SJCRH30 (cell line): ENCODE measurements around the gene PLA2G15. TPM values are rescaled to one million over a fixed set of nuclear protein-coding genes. Genes with fewer than 3 reads are reported as not detected.
A peak's percentile ranks its signal among the peaks of the same experiment; 100 is the strongest.

ENCODE experiments used
- DNase-seq, 2 experiments: peaks; one replicate each; pipeline ENCODE4 v3.0.0-alpha.2; 2015 to 2020
- H3K27ac ChIP-seq: fragments of 250-450 bp; sonication (Bioruptor Pico); 2 replicates; pipeline ENCODE4 v1.5.1; 2020; ENCODE audit warnings: mild to moderate bottlenecking, moderate library complexity
- H3K27me3 ChIP-seq: fragments of 250-450 bp; sonication (Bioruptor Pico); 2 replicates; pipeline ENCODE4 v1.5.1; 2020; ENCODE audit warnings: mild to moderate bottlenecking, moderate library complexity
- H3K36me3 ChIP-seq: fragments of 250-450 bp; sonication (Bioruptor Pico); 2 replicates; pipeline ENCODE4 v1.5.1; 2020; ENCODE audit warnings: mild to moderate bottlenecking, moderate library complexity
- H3K4me1 ChIP-seq: fragments of 250-450 bp; sonication (Bioruptor Pico); 2 replicates; pipeline ENCODE4 v1.5.1; 2020; ENCODE audit warnings: mild to moderate bottlenecking, moderate library complexity
- H3K4me3 ChIP-seq: fragments of 250-450 bp; sonication (Bioruptor Pico); 2 replicates; pipeline ENCODE4 v1.5.1; 2020; ENCODE audit warnings: mild to moderate bottlenecking, moderate library complexity
- H3K9me3 ChIP-seq: fragments of 250-450 bp; sonication (Bioruptor Pico); replicated peaks from 2 replicates; pipeline ENCODE4 v1.5.1; 2020; ENCODE audit warnings: mild to moderate bottlenecking, moderate library complexity
- total RNA-seq: library from RNA; depleted of rRNA; stranded (reverse); fragments of >200 nt; shearing (Covaris generic); gene quantifications from 2 replicates; pipeline ENCODE4 v1.2.3, GENCODE V29; 2014

PLA2G15 gene
- total RNA-seq, 1 experiment from 2014 or later = 9.0 TPM

DNA sequence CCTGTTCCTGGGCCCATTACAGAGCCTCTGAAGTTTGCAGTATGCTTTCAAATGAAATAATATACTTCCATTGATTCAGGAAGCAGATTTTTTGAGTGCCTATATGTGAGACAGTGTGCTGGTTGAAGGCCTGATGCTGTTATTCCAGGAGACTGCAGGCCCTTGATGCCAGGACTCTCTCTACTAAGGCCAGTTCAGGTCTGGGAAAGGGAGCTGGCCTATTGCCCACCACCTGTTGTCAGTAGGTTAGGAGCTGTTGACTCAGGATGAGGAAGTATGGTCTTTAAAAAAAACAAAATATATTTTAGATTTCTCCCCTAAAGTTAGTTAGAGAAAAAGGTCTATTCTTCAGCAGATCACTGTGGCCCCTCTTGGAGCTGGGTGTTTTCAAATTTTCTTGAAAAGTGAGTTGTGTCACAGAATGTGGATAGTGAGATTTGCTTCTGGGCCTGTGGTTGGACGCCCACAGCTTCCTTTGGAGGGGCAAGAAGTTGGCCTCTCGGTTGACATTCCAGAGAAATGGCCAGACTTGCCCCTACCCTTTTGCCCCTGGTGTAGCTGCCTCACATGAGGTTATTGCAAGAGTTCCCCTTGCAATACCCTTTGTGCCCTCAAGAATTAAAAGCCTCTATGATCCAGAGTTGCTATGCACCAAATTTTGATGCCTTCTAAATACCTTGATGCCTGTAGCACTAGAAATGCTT is 17.2 kb upstream of the PLA2G15 start:
- Histone ChIP-seq H3K36me3 (no peaks in the 10 kb centered on the region; the same call in 1 of the 2 replicates), H3K27ac (peak overlapping the region; percentile 69), H3K4me1 (peaks cover 34% of the 10 kb centered on the region), H3K9me3 (no peaks in the 10 kb centered on the region), H3K27me3 (no peaks in the 10 kb centered on the region), H3K4me3 (no peak overlapping the region)
- DNase-seq = peak; percentile 76 to 84

GRCh38 chr16:68228652-68229051 is 16.5 kb upstream of the PLA2G15 start:
- no peaks in the 10 kb centered on the region for H3K27me3 ChIP-seq
- no peaks in the 10 kb centered on the region for H3K9me3 ChIP-seq
- H3K4me1 ChIP-seq = peaks cover 34% of the 10 kb centered on the region
- peak overlapping the region; percentile 69; the same call in 1 of the 2 replicates for H3K27ac ChIP-seq
- no peak for DNase-seq
- no peak overlapping the region for H3K4me3 ChIP-seq
- no peaks in the 10 kb centered on the region; the same call in 1 of the 2 replicates for H3K36me3 ChIP-seq

DNA sequence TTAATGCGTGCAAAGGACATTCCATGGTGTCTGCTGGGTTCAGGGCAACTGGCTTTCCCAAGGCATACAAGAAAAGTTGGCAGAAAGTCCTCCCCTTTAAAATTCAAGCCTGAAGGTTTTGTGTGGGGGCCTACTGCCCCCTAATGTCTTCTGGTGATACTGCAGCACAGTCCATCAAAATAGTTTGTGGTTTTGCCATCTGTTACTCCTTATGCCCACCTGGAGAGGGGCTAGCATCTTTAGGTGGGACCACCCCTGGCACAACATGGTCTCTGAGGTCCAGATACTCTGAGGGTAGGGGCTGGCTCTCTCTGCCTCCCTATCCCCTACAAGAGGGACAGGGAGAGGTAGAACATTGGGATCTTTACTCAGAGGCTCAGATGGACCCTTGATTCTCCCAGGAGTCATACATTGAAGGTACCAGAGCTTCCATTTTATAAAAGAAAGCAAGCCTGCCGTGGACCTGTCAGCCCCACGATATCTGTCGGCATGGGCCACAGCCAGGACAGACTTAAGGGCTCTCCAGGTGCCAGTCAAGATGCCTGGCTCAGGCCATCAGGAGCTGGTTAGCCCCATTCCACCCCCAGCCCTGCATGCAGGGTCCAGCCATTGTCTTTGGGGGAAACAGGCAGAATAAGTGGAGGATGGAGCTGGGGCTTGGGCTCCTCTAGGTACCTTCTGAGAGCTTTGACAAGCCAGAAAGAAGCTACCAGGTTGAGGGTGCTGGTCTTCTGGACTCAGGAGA is 15.6 kb upstream of the PLA2G15 start:
- Histone ChIP-seq H3K4me3 (no peak overlapping the region), H3K27ac (no peak overlapping the region), H3K27me3 (no peaks in the 10 kb centered on the region), H3K9me3 (no peaks in the 10 kb centered on the region), H3K36me3 (no peaks in the 10 kb centered on the region; the same call in 1 of the 2 replicates), H3K4me1 (peaks cover 34% of the 10 kb centered on the region)
- DNase-seq = peak; percentile 47 to 78

- H3K4me1 ChIP-seq = peaks cover 34% of the 10 kb centered on the region
- H3K36me3 ChIP-seq = no peaks in the 10 kb centered on the region; the same call in 1 of the 2 replicates
- DNase-seq = no peak
- H3K27me3 ChIP-seq = no peaks in the 10 kb centered on the region
- H3K9me3 ChIP-seq = no peaks in the 10 kb centered on the region
- no peak overlapping the region for H3K4me3 ChIP-seq
- no peak overlapping the region for H3K27ac ChIP-seq
Observed at GRCh38 chr16:68230176-68230571, 15.0 kb upstream of the PLA2G15 start.

GRCh38 chr16:68230956-68231355 is 14.2 kb upstream of the PLA2G15 start:
- no peak overlapping the region for H3K27ac ChIP-seq
- H3K36me3 ChIP-seq = no peaks in the 10 kb centered on the region; the same call in 1 of the 2 replicates
- H3K9me3 ChIP-seq = no peaks in the 10 kb centered on the region
- H3K4me3 ChIP-seq = no peak overlapping the region
- peaks cover 34% of the 10 kb centered on the region for H3K4me1 ChIP-seq
- no peak for DNase-seq
- H3K27me3 ChIP-seq = no peaks in the 10 kb centered on the region

DNA sequence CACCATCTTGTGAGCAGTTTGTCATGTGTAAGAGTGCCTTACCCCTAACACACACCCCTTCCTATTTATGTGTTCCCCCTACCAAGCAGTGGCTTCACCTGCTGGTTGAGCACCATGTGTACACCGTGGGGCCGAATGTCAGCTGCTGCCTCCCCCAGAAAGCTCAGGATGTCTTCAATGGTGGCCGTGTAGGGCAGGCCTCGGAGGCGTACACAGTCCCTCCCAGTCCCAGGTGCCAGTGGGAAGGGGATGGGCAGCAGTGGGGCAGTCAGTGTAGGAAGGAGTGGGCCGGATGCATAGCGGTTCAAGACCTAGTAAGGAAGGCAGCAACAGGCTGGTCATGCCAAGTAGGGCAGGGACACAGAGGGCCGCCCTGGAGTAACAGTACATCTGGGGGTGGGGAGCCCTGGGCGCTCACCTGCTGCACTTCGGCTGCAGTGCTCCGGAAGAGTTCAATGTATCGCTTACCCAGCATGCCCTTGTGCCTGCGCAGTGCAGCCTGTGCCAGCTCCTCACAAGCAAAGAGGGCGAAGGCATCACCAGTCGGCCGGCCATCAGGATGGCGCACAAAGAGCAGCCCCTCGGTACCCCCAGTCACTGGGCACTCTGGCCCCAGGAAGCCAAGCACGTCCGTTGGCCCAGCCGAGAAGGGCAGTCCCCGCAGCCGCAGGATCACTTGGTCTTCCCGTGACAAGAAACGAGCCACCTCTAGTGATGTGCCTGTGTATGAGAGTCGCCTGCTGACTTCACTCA is 13.6 kb upstream of the PLA2G15 start:
- no peaks in the 10 kb centered on the region for H3K27me3 ChIP-seq
- no peaks in the 10 kb centered on the region; the same call in 1 of the 2 replicates for H3K36me3 ChIP-seq
- H3K9me3 ChIP-seq = no peaks in the 10 kb centered on the region
- H3K27ac ChIP-seq = no peak overlapping the region
- no peak for DNase-seq
- H3K4me3 ChIP-seq = no peak overlapping the region
- peaks cover 28% of the 10 kb centered on the region for H3K4me1 ChIP-seq

GRCh38 chr16:68232335-68232734 is 12.8 kb upstream of the PLA2G15 start:
- H3K4me1 ChIP-seq = peaks cover 23% of the 10 kb centered on the region
- H3K27me3 ChIP-seq = no peaks in the 10 kb centered on the region
- H3K27ac ChIP-seq = no peak overlapping the region
- no peak overlapping the region for H3K4me3 ChIP-seq
- no peaks in the 10 kb centered on the region; the same call in 1 of the 2 replicates for H3K36me3 ChIP-seq
- no peak for DNase-seq
- no peaks in the 10 kb centered on the region for H3K9me3 ChIP-seq

- no peak overlapping the region for H3K4me3 ChIP-seq
- DNase-seq = no peak
- H3K4me1 ChIP-seq = peaks cover 14% of the 10 kb centered on the region
- no peak overlapping the region for H3K27ac ChIP-seq
- H3K27me3 ChIP-seq = no peaks in the 10 kb centered on the region
- H3K36me3 ChIP-seq = no peaks in the 10 kb centered on the region; the same call in 1 of the 2 replicates
- no peaks in the 10 kb centered on the region for H3K9me3 ChIP-seq
Observed at GRCh38 chr16:68233085-68233834, 11.9 kb upstream of the PLA2G15 start.

DNA sequence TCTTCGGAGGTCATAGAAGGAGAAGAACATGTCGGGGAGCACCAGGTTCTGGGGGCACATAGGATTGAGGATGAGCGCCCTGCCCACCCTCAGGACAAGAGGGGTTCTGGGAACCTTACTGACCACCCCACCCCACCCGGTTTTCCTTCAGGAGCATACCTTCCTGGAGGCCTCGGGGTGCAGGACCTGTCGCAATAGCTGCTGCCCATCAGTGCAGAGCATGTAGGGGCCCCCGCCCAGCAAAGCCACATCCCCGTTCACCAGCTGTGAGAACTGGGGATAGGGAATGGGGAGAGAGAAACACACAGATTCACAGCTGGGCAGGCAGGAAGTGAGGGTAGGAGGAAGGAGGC is 11.4 kb upstream of the PLA2G15 start:
- Histone ChIP-seq H3K4me1 (peaks cover 8% of the 10 kb centered on the region), H3K27me3 (no peaks in the 10 kb centered on the region), H3K4me3 (no peak overlapping the region), H3K9me3 (no peaks in the 10 kb centered on the region), H3K27ac (no peak overlapping the region), H3K36me3 (no peaks in the 10 kb centered on the region; the same call in 1 of the 2 replicates)
- no peak for DNase-seq

DNA sequence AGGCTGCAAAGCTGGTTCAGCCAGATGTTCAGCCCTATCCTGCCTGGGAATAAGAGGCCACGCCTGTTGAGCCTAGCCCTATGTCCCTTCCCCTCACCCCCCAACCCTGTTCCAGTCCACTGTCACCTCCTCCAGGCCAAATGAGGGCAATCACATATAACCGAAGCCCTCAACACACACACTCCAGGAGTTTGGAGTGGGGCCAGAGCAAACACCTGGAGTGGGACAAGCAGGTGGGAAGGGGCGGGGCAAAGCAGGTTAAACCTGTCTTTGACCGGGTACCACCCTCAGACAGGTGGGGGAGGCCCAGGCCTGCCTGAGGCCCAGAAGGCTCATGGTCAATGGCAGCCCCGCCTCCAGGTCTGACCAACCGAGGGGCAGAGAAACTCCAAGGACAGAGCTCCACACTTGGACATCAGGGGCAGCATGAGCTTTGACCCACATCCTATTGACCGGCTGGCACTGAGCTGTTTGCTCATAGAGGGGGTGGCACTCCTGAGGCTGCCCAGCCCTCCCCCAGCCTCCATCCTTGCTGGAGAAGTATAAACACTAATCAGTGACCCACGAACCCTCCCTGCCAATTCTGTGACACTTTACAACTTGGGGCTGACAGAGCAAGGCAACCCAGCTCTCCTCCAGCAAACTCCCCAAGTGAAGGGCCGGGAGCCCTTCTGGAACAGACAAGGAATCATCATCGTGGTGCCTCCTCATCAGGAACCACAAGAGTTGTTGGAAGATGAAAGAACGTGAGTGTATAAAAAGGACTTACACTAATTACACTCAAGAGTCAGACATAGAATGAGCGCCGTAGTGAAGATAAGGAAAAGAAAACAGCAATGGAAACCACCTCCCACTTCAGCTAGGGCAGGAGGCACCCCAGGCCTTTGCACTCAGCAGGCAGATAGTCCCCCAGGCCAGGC is 10.7 kb upstream of the PLA2G15 start:
- H3K27me3 ChIP-seq = no peaks in the 10 kb centered on the region
- no peaks in the 10 kb centered on the region; the same call in 1 of the 2 replicates for H3K36me3 ChIP-seq
- no peaks in the 10 kb centered on the region for H3K9me3 ChIP-seq
- no peak for DNase-seq
- H3K4me1 ChIP-seq = peaks cover 2% of the 10 kb centered on the region
- H3K27ac ChIP-seq = no peak overlapping the region
- H3K4me3 ChIP-seq = no peak overlapping the region

GRCh38 chr16:68235108-68235886 is 9.9 kb upstream of the PLA2G15 start:
- no peaks in the 10 kb centered on the region; the same call in 1 of the 2 replicates for H3K36me3 ChIP-seq
- H3K27ac ChIP-seq = no peak overlapping the region
- no peak for DNase-seq
- H3K27me3 ChIP-seq = no peaks in the 10 kb centered on the region
- H3K4me3 ChIP-seq = no peak overlapping the region
- no peaks in the 10 kb centered on the region for H3K9me3 ChIP-seq
- no peaks in the 10 kb centered on the region for H3K4me1 ChIP-seq

GRCh38 chr16:68235887-68236136 is 9.4 kb upstream of the PLA2G15 start, which contains the start of gene ESRP2:
Gene ESRP2, minus strand, starts transcription at chr16:68236127. Its CDS starts 82 bp downstream, at chr16:68236045.
- no peaks in the 10 kb centered on the region for H3K9me3 ChIP-seq
- peak within 1 kb of the TSS; percentile 82 for H3K27ac ChIP-seq
- no peaks in the 10 kb centered on the region for H3K27me3 ChIP-seq
- H3K4me1 ChIP-seq = no peaks in the 10 kb centered on the region
- H3K36me3 ChIP-seq = no peaks in the 10 kb centered on the region; the same call in 1 of the 2 replicates
- peak within 1 kb of the TSS; percentile 63 for H3K4me3 ChIP-seq
- no peak for DNase-seq
